ES-I3 (cell line): Measurements from ENCODE around the gene MIPEP.

ENCODE experiments used
- H3K36me3 ChIP-seq: 2 replicates; pipeline ENCODE4 v1.6.1; 2013; ENCODE audit warnings: mild to moderate bottlenecking, low read length, control low read depth, moderate library complexity; ENCODE audit not compliant: insufficient read depth
- H3K4me1 ChIP-seq: 2 replicates; pipeline ENCODE4 v1.6.1; 2013; ENCODE audit warnings: mild to moderate bottlenecking, control low read depth, low read length; ENCODE audit not compliant: insufficient read depth
- H3K9ac ChIP-seq: 2 replicates; pipeline ENCODE4 v1.6.1; 2013; ENCODE audit warnings: low read depth, mild to moderate bottlenecking, low read length, moderate library complexity
- H3K9me3 ChIP-seq: 2 replicates; pipeline ENCODE4 v1.6.1; 2013; ENCODE audit warnings: mild to moderate bottlenecking, low read length, moderate library complexity; ENCODE audit not compliant: control insufficient read depth, insufficient read depth

MIPEP gene

GRCh38 chr13:23824371-23824770 is 64.8 kb downstream of the MIPEP start:
- no peaks in the 10 kb centered on the region for H3K36me3 ChIP-seq
- H3K9ac ChIP-seq = no peak overlapping the region
- no peaks in the 10 kb centered on the region for H3K4me1 ChIP-seq

GRCh38 chr13:23822252-23822824 is 66.9 kb downstream of the MIPEP start:
- Histone ChIP-seq H3K4me1 (no peaks in the 10 kb centered on the region), H3K36me3 (no peaks in the 10 kb centered on the region), H3K9ac (no peak overlapping the region), H3K9me3 (no peaks in the 10 kb centered on the region; the same call in 1 of the 2 replicates)

More at GRCh38 chr13:23824371-23824770, 64.8 kb downstream of the MIPEP start:
- H3K9me3 ChIP-seq = no peaks in the 10 kb centered on the region; the same call in 1 of the 2 replicates

- Histone ChIP-seq H3K9ac (no peak overlapping the region), H3K36me3 (0 out of 2 replicates have a peak, but pooled peaks cover 3% of the 10 kb centered on the region), H3K4me1 (no peaks in the 10 kb centered on the region), H3K9me3 (no peaks in the 10 kb centered on the region; the same call in 1 of the 2 replicates)
Observed at GRCh38 chr13:23820530-23820929, 68.7 kb downstream of the MIPEP start.

- H3K9me3 ChIP-seq = no peaks in the 10 kb centered on the region
- no peaks in the 10 kb centered on the region for H3K4me1 ChIP-seq
- H3K9ac ChIP-seq = no peak overlapping the region
- 0 out of 2 replicates have a peak, but pooled peaks cover 3% of the 10 kb centered on the region for H3K36me3 ChIP-seq
Observed at GRCh38 chr13:23817830-23818229, 71.4 kb downstream of the MIPEP start.

- H3K9me3 ChIP-seq = no peaks in the 10 kb centered on the region
- H3K4me1 ChIP-seq = 0 out of 2 replicates have a peak, but pooled peaks cover under 1% of the 10 kb centered on the region
- H3K36me3 ChIP-seq = 0 out of 2 replicates have a peak, but pooled peaks cover 3% of the 10 kb centered on the region
Observed at GRCh38 chr13:23817136-23817535, 72.1 kb downstream of the MIPEP start.

GRCh38 chr13:23813635-23814034 is 75.6 kb downstream of the MIPEP start:
- peaks cover 12% of the 10 kb centered on the region for H3K4me1 ChIP-seq
- H3K9me3 ChIP-seq = no peaks in the 10 kb centered on the region
- no peak overlapping the region for H3K9ac ChIP-seq
- H3K36me3 ChIP-seq = 0 out of 2 replicates have a peak, but pooled peaks cover 3% of the 10 kb centered on the region

More at GRCh38 chr13:23817136-23817535, 72.1 kb downstream of the MIPEP start:
- H3K9ac ChIP-seq = no peak overlapping the region

GRCh38 chr13:23811366-23812062 is 77.7 kb downstream of the MIPEP start:
- H3K9ac ChIP-seq = no peak overlapping the region

GRCh38 chr13:23810685-23811240 is 78.4 kb downstream of the MIPEP start:
- Histone ChIP-seq H3K9ac (no peak overlapping the region), H3K4me1 (peaks cover 15% of the 10 kb centered on the region), H3K36me3 (no peaks in the 10 kb centered on the region; the same call in 1 of the 2 replicates), H3K9me3 (no peaks in the 10 kb centered on the region)

More at GRCh38 chr13:23811366-23812062, 77.7 kb downstream of the MIPEP start:
- Histone ChIP-seq H3K4me1 (peaks cover 15% of the 10 kb centered on the region), H3K36me3 (no peaks in the 10 kb centered on the region; the same call in 1 of the 2 replicates), H3K9me3 (no peaks in the 10 kb centered on the region)

GRCh38 chr13:23808803-23809202 is 80.4 kb downstream of the MIPEP start:
- Histone ChIP-seq H3K36me3 (no peaks in the 10 kb centered on the region; the same call in 1 of the 2 replicates), H3K9me3 (no peaks in the 10 kb centered on the region), H3K9ac (no peak overlapping the region), H3K4me1 (peaks cover 15% of the 10 kb centered on the region)

GRCh38 chr13:23806874-23807526 is 82.2 kb downstream of the MIPEP start:
- Histone ChIP-seq H3K36me3 (no peaks in the 10 kb centered on the region; the same call in 1 of the 2 replicates), H3K4me1 (peaks cover 13% of the 10 kb centered on the region), H3K9me3 (no peaks in the 10 kb centered on the region), H3K9ac (no peak overlapping the region)

- H3K9ac ChIP-seq = no peak overlapping the region
- H3K4me1 ChIP-seq = 0 out of 2 replicates have a peak, but pooled peaks cover 3% of the 10 kb centered on the region
- no peaks in the 10 kb centered on the region; the same call in 1 of the 2 replicates for H3K36me3 ChIP-seq
- H3K9me3 ChIP-seq = no peaks in the 10 kb centered on the region
Observed at GRCh38 chr13:23805821-23806220, 83.4 kb downstream of the MIPEP start.

- Histone ChIP-seq H3K9ac (no peak overlapping the region), H3K36me3 (no peaks in the 10 kb centered on the region; the same call in 1 of the 2 replicates), H3K4me1 (0 out of 2 replicates have a peak, but pooled peaks cover 3% of the 10 kb centered on the region), H3K9me3 (no peaks in the 10 kb centered on the region)
Observed at GRCh38 chr13:23805122-23805521, 84.1 kb downstream of the MIPEP start.

GRCh38 chr13:23804166-23804565 is 85.0 kb downstream of the MIPEP start:
- H3K4me1 ChIP-seq = 0 out of 2 replicates have a peak, but pooled peaks cover 3% of the 10 kb centered on the region
- H3K9me3 ChIP-seq = no peaks in the 10 kb centered on the region
- H3K9ac ChIP-seq = no peak overlapping the region
- no peaks in the 10 kb centered on the region; the same call in 1 of the 2 replicates for H3K36me3 ChIP-seq

GRCh38 chr13:23801141-23801540 is 88.1 kb downstream of the MIPEP start:
- H3K9me3 ChIP-seq = no peaks in the 10 kb centered on the region
- no peaks in the 10 kb centered on the region; the same call in 1 of the 2 replicates for H3K36me3 ChIP-seq
- H3K4me1 ChIP-seq = no peaks in the 10 kb centered on the region
- H3K9ac ChIP-seq = no peak overlapping the region
